G401.6 (cell line): ENCODE data around the gene MRPS21.
"Not testable (repeated sequence)": the region's sequence is repeated elsewhere in the genome, so short reads cannot be mapped to it uniquely, and the experiment has no call there.

Experiments used
- FAIRE-seq: peaks from 2 replicates; lab custom pipeline; 2012; peaks lifted over from hg19 to GRCh38; lab: Jason Lieb, UNC

MRPS21 gene

DNA sequence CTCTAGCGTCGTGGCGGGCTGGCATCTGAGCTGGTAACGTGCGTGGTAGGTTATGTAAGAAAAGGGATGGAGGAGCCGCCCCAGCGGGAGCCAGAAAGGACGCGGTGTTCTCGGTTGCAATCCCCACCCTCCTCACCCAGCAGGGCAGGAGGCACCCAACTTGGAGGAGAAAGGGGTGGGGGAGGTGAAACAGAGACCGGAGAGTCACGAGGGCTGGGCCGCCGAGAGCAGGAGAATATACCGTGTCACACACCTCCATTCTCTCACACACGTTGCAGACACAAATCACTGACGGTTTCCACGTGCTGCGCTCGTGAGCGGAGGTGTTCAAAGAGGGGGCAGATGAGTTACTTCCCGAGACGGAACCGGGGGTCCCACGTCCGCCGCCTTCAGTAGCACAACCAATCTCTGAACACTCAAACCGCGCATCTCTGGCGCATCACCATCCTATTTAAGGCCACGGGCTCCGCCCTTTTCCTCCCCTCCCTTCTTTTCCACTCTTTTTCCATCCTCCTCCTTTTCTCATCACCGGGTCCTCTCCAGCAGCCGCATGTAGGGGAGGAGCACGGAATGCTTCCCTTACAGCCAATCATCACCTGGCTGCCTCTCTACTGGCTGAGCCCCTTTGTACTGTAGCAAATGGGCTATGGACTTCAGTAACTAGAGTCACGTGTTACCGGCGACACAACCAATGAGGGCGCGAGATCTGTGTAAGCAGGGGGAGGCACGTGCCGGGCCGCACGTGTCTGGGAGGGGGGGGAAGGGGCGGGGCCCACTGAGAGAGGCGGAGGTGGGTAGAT, 11.7 kb upstream of the MRPS21 start, which contains the start of gene CIART:
Gene CIART (plus strand): TSS at position 797 of the 800 bp plus-strand sequence. CDS start 714 bp downstream, outside the sequence.
- FAIRE-seq, result peak; percentile 93

DNA sequence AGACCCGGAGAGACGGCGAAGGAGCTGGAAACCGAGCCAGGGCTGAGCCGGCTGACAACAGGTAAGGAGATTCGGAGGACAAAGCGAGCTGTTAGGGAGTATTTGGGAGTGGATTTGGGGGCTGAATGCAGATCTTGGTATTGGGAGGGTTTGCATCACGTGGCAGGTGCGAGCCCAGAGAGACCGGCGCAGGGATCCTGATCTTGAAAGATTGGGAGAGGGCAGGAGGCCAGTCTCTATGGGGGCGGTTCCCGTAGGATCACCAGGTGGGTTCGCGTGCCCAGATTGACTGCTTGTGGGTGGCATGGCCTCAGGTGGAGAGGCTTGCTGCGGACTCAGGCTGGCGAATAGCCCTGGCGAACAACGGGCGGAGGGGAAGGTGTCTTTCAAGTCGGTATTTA, 11.1 kb upstream of the MRPS21 start:
- no peak for FAIRE-seq

DNA sequence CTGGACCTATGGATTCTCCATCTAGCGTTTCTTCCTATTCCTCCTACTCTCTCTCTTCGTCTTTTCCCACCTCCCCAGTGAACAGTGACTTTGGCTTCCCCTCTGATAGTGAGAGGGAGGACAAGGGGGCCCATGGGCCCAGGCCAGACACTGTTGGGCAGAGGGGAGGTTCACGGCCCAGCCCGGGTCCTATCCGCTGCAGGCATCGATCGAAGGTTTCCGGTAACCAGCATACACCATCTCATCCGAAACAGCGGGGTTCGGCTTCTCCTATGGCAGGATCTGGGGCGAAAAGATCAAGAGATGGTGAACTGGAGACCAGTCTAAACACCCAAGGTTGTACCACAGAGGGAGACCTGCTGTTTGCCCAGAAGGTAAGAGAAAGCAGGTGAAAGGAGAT, 10.4 kb upstream of the MRPS21 start:
- FAIRE-seq, result no peak

DNA sequence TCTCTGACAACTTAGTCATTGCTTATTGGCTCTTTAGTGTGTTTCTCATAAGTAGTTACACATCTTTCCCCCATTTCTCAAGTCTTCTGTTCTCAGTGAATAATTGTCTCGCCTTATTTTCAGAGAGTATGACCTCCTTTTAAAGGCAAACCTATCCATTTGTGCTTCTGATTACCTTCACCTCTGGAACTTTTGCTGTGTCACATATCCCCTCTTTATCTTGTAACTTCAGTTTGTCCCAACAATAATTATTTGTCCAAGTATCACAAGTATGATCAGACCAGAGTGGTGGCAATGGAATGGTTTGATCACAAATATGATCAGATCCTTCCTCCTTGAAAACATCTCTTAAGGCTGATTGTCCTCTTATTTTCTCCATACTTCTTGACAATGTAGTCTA, 5.3 kb upstream of the MRPS21 start:
- no peak for FAIRE-seq

DNA sequence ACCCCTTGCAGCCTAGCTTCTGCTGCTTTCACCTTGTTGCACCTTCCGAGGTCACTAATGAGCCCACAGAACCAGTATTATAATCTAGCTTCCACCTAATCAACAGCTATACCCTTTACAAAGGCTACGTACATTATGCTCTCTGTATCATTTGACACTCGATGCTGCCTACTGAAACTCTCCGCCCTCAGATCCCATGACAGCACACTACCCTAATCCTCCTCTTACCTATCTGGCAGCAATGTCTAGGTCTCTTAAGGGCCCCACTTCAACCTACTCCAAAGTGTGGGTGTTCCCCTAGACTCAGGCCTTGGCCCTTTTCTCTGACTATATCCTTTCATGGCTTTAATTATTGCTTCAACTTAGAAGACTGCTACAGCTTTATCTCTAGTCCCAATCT, 4.8 kb upstream of the MRPS21 start:
- no peak for FAIRE-seq

DNA sequence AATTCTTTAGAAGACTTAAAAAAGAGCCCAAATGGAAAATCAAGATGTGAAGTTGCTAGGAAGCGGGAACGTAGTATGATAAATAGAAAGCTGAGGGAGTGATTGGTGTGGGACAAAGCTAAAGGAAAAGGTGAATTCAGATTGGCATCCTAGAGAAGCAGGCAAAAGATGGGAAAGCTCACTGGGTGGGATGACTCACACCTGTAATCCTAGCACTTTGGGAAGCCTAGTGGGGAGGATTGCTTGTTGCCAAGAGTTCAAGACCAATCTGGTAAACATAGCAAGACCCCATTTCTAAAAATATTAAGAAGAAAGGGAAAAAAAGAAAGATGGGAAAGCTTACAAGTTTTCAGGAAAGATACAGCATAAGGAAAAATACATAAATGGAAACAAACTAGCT, 1.8 kb downstream of the MRPS21 start:
- FAIRE-seq, result no peak

DNA sequence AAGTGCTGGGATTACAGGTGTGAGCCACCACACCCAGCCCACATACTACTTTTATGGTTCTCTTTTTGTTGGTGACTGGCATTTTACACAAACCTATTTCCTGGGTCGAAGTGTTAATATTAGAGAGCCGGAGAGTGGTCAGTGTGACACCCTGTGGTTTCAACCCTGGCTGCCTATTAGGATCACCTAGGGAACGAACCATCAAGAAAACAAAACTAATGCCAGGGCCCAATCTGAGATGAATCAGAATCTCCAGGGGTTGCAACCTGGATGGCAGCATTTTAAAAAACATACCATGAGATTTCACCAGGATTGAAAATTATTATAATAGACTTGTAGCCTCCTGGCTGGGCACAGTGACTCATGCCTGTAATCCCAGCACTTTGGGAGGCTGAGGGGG, 6.1 kb downstream of the MRPS21 start:
- FAIRE-seq, result no peak

DNA sequence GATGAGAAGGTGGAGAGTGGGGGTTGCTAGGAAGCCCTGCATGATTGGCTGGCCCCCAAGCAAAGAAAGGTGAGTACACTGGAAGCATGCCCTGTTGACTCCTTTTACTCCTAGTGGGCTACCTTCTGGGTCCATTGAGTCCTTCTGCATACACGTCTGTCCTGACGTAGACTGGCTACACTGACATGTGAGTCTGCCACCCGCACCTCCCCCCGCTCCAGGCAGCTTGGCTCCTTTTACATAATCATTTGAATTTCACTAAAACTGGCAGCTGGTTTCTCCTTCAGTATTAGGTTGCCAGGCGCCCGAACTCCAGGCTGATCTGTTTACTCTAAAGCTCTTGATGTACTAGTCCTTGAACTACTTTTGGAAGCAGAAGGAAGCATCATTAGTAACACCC, 8.7 kb downstream of the MRPS21 start:
- no peak for FAIRE-seq

DNA sequence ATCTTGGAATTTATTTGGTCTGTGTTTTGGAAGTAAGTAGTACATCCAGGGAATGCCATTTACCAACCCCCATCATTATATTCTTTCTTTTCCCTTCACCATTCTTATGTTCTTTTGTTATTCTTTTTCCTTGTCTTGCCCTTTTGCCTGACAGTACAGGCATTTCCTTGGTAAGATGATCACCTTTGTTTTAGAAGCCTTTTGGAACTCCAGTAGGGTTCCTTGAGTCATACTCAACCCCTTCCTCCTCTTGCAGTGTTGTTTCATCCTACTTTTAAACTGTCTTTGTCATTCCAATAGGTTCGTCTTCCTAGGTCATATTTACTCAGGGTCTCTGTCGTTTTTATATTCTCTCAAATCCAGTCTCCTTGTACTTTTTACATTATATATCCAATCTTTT, 9.2 kb downstream of the MRPS21 start:
- no peak for FAIRE-seq

DNA sequence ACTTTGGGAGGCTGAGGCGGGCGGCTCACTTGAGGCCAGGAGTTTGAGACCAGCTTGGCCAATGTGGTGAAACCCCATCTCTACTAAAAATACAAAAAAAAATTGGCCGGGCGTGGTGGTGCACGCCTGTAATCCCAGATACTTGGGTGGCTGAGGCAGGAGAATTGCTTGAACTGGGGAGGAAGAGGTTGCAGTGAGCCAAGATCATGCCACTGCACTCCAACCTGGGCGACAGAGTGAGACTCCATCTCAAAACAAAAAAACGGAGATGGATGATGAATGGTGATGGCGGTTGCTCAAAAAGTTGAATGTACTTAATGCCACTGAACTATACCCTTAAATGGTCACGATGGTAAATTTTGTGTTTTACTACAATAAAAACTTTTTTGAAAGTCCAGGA, 14.9 kb downstream of the MRPS21 start:
- FAIRE-seq, result not testable (repeated sequence)

DNA sequence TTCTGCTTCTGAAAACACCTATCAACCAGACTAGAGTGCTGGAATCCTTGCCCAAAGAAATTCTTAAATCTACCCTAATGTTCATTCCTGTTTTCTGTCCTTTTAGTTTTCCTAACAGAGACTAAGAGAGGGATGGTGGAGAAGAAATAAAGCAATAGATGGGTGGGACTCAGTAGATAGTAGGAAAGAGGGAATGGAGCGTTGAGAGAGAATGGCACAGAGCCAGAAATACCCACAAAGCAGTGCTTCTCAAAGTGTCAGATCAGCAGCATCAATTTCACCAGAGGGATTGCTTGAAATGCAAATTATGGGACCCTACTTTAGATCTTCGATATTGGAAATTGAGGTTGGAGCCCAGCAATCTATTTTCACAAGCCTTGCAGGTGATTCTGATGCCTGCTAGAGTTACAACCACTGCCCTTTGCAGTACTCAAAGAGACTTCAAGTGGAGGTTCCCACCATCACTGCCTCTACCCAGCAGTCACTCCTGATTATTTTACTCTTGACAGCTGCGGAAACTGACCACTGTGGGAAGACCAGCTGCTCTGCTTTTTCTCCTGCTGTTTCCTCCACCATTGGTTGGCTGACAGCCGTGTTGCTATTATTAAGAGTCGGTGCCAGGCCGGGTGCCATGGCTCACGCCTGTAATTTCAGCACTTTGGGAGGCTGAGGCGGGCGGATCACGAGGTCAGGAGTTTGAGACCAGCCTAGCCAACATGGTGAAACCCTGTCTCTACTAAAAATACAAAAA, 16.3 kb downstream of the MRPS21 start:
- FAIRE-seq, result no peak

DNA sequence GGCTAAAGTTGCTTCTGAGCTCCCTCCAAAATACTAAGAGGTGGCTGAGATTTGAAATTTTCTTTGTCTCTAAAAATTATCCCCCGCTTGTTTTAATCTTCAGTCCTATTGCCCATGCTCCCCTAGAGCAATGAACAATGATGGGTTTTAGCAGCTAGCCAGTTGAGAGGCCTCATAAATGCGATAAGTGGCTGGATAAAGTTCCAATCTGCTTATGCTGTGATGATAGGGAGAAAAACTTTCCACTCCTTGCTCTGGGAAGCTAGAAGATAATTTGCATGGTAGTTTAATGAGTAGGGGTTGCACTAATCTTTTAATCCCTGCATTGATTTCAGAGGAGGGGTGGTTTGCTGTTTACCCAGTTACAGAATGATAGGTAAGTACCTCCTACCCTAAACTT, 18.1 kb downstream of the MRPS21 start:
- FAIRE-seq, result no peak

DNA sequence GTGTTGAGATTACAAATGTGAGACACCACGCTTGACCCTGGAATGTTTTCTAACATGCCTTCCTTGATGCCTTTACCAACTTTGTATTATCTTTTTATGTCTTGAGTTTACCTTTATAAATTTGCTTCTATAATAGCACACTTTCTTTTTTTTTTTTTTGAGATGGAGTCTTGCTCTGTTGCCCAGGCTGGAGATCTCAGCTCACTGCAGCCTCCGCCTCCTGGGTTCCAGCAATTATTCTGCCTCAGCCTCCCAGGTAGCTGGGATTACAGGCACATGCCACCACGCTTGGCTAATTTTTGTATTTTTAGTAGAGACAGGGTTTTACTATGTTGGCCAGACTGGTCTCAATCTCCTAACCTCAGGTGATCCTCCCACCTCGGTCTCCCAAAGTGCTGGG, 21.0 kb downstream of the MRPS21 start:
- not testable (repeated sequence) for FAIRE-seq

DNA sequence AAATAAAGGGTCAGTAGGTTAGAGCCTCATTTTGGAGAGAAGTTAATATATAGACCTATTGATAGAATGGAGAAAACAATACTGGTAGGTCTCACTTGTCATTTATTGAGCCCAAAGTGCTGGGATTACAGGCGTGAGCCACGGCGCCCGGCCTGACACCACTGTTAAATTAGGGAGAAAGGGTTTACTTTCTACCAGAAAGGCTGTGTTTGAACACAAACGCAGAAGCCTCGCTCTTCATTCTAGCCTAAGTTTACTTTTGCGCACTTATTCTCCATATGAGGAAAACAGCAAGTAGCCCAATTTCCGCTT, 27.0 kb downstream of the MRPS21 start:
- no peak for FAIRE-seq

DNA sequence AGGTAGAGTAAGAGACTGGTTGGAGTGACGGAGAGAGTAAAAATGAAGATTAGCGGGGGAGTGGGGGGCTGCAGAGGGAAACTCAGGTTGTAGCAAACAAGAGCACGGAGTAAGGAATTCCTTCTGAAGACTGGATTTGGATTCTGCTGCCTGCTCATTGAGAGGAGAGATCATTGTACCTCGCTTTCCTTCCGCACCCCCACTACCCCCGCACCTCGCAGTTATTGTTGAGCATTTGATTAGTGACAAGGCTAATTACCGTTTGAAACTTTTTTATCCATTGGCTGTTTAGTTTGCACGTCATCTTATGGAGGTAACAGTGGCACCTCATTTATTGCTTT, 28.1 kb downstream of the MRPS21 start:
- FAIRE-seq, result no peak

DNA sequence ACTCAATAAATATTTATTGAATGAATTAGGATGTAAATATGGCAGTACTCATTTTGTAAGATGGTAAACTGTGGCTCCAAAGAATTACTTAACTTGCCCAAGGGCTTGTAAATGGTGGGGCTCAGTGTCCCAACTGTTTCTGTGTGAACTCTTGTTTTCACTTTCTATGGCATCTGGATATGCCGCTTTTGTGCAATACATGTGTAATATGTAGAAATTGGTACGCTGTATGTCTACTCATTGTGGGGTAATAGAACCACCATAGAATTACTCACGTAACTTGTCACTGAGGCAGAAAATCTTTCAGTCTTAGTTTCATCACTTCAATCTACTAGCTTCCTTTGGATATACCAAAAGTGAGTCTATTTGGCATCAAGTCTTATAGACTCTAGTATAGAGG, 28.6 kb downstream of the MRPS21 start:
- no peak for FAIRE-seq

DNA sequence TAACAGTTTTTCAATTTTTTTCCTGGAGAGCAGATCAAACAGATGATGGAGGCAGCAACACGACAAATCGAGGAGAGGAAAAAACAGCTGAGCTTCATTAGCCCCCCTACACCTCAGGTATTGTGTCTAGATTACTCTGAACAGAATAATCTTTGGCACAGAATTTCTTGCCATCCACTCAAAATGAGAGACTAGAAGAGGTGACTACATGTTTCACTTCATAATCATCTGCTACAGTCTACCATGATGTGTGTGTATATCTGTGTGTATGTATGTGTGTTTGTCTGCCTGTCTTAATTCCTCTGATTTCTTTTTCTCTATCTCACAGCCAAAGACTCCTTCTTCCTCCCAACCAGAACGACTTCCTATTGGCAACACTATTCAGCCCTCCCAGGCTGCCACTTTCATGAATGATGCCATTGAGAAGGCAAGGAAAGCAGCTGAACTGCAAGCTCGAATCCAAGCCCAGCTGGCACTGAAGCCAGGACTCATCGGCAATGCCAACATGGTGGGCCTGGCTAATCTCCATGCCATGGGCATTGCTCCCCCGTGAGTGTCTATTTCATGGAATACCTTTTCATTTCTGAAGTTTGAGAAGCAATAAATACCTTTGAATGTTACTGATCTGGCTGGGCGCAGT, 39.1 kb downstream of the MRPS21 start:
- no peak for FAIRE-seq

DNA sequence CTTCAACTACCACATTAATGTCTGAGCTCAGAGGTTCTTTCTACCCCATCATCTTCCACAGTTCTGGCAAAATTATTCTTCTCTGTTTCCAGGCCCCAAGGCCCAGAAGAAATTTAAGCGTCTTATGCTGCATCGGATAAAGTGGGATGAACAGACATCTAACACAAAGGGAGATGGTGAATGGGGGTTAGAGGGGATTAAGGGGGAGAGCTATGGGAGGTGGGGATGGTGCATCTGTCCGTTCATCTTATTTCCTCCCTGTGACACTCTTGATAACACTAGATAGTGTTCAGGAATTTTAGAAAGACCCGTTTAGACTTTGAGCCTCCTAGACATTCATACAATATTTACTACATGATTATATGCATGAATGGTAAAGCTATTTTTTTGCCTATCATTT, 52.7 kb downstream of the MRPS21 start:
- FAIRE-seq, result no peak

DNA sequence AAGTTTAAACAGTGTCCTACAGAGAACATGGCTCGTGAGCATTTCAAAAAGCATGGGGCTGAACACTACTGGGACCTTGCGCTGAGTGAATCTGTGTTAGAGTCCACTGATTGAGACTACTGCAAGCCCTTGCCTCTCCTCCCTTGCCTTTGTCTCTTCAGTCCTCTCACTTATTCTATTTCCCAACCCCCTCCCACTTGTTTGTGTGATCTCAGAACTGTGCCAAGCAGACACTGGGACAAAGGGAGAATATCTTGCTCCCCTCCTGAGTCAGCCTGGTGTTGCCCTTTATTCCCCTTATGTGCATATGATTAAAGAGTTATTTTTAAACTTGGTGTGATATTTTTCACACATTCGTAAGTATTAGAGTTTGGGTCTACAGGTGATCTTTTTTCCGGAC, 59.2 kb downstream of the MRPS21 start:
- no peak for FAIRE-seq
